HepG2 (cell line): ENCODE data around the gene C1S. TPM values are rescaled to one million over a fixed set of nuclear protein-coding genes. Genes with fewer than 3 reads are reported as not detected.

Source experiments
- FOSL2 ChIP-seq: sonication (generic); formaldehyde crosslinking; IDR thresholded peaks from 2 replicates; pipeline ENCODE4 v1.4.0; 2020; ENCODE audit warnings: missing genetic modification reagents
- HNRNPUL1 ChIP-seq: fragments of 200-400 bp; formaldehyde crosslinking; IDR thresholded peaks from 2 replicates; pipeline ENCODE4 v1.6.1; 2017; ENCODE audit warnings: low read depth, mild to moderate bottlenecking, low read length, moderate library complexity
- NKX3-1 ChIP-seq: sonication (generic); formaldehyde crosslinking; IDR thresholded peaks from 2 replicates; pipeline ENCODE4 v1.5.0; 2020; ENCODE audit warnings: missing genetic modification reagents
- ZBTB40 ChIP-seq, 2 experiments: fragments of 450-650 bp in 1 of 2; sonication (generic) in 1 of 2; formaldehyde crosslinking in 1 of 2; IDR thresholded peaks; 2 replicates each; pipeline versions ENCODE4 v1.6.1 to v1.8.0; 2016 to 2022; ENCODE audit warnings: antibody characterized with exemption in 1 of 2, mild to moderate bottlenecking in 1 of 2, missing genetic modification reagents in 1 of 2
- ZNF260 ChIP-seq: sonication (generic); formaldehyde crosslinking; IDR thresholded peaks from 2 replicates; pipeline ENCODE4 v1.4.0; 2020; ENCODE audit warnings: missing genetic modification reagents, low read depth, mild to moderate bottlenecking, borderline replicate concordance
- ZNF30 ChIP-seq: sonication (generic); formaldehyde crosslinking; IDR thresholded peaks from 2 replicates; pipeline ENCODE4 v1.5.0; 2020; ENCODE audit warnings: mild to moderate bottlenecking, missing genetic modification reagents
- ZNF510 ChIP-seq: sonication (generic); formaldehyde crosslinking; IDR thresholded peaks from 2 replicates; pipeline ENCODE4 v1.4.0; 2020; ENCODE audit warnings: low read depth, mild to moderate bottlenecking, missing genetic modification reagents
- polyA plus RNA-seq, 8 experiments: library from polyadenylated mRNA; depleted of rRNA in 3 of 8; stranded (reverse) in 7 of 8; unstranded in 1 of 8; fragments of >200 nt; fragmentation: Illumina TruSeq in 4 of 8; extraction: Trizol in 4 of 8; gene quantifications; 2 replicates each; pipeline versions ENCODE4 v1.2.1 to v1.2.3, GENCODE V29; 2011 to 2016; ENCODE audit warnings: low read depth in 4 of 8, missing spikeins in 1 of 8, mixed read lengths in 1 of 8; ENCODE audit not compliant: insufficient read depth in 1 of 8
- total RNA-seq, 5 experiments: library from RNA; depleted of rRNA; stranded (reverse); fragments of >200 nt; fragmentation: Illumina TruSeq; extraction: Trizol; gene quantifications; 2 replicates each; pipeline ENCODE4 v1.2.3, GENCODE V29; 2016; ENCODE audit warnings: low read depth in 1 of 5

C1S gene
- total and polyA plus RNA-seq, 2 of the 13 experiments (the other 11 are each of a cell fraction or from before 2014, with no cell fraction given): 14.5 to 18.2 TPM

GRCh38 chr12:7017870-7018349, 42.6 kb upstream of the C1S start (continued):
- TF ChIP-seq NKX3-1 (no peak), ZBTB40 (IDR thresholded peaks at IDR 0.05) (no peak), ZBTB40 (CRISPR knock-in tag; IDR thresholded peaks at IDR 0.05) (no peak), FOSL2 (CRISPR knock-in tag) (0 out of 2 replicates have a peak, but pooled peaks have one; percentile 4), ZNF510 (CRISPR knock-in tag) (0 out of 2 replicates have a peak, but pooled peaks have one; percentile 15), HNRNPUL1 (no peak), ZNF260 (CRISPR knock-in tag) (no peak), ZNF30 (CRISPR knock-in tag) (no peak)
